Transverse colon (tissue), 4 donors: Measurements from ENCODE around the gene NLRP8. TPM values are rescaled to one million over a fixed set of nuclear protein-coding genes. Genes with fewer than 3 reads are reported as not detected.
"Not testable (repeated sequence)": the region's sequence is repeated elsewhere in the genome, so short reads cannot be mapped to it uniquely, and the experiment has no call there.

Experiments used
- DNase-seq: peaks from one replicate; pipeline ENCODE4 v3.0.0-alpha.2; 2019
- H3K27ac ChIP-seq, 4 donors: fragments of 200-600 bp; sonication (generic); 2 replicates each; pipeline ENCODE4 v1.5.1; 2016 to 2018; ENCODE audit warnings: inconsistent platforms in 4 of 4
- H3K27me3 ChIP-seq: fragments of 200-600 bp; sonication (generic); 2 replicates; pipeline ENCODE4 v1.5.1; 2017; ENCODE audit warnings: inconsistent platforms
- H3K36me3 ChIP-seq, 4 donors: fragments of 200-600 bp; sonication (generic); 2 replicates each; pipeline ENCODE4 v1.5.1; 2017 to 2019; ENCODE audit warnings: inconsistent platforms in 4 of 4
- H3K4me1 ChIP-seq, 4 donors: fragments of 200-600 bp; sonication (generic); 2 replicates each; pipeline ENCODE4 v1.5.1; 2017 to 2020; ENCODE audit warnings: inconsistent platforms in 4 of 4
- H3K4me3 ChIP-seq, 4 donors: fragments of 200-600 bp; sonication (generic); 1 replicate in 1 of 4; 2 replicates in 3 of 4; pipeline versions ENCODE4 v1.5.1 to v1.6.1; 2017 to 2019; ENCODE audit warnings: inconsistent platforms in 4 of 4
- H3K9me3 ChIP-seq, 2 donors: fragments of 200-600 bp; sonication (generic); 2 replicates each; pipeline ENCODE4 v1.5.1; 2017 to 2019; ENCODE audit warnings: inconsistent platforms in 2 of 2
- CTCF ChIP-seq, 5 experiments: fragments of 200-600 bp in 3 of 5; fragments of 450-650 bp in 2 of 5; sonication (generic) in 3 of 5; IDR thresholded peaks; 1 replicate in 2 of 5; 2 replicates in 3 of 5; pipeline ENCODE4 v1.5.1; 2016 to 2017; ENCODE audit warnings: antibody characterized with exemption in 5 of 5, inconsistent platforms in 3 of 5, mild to moderate bottlenecking in 2 of 5, moderate library complexity in 1 of 5
- EP300 ChIP-seq: sonication (generic); formaldehyde crosslinking; IDR thresholded peaks from one replicate; pipeline ENCODE4 v1.6.1; 2017; ENCODE audit warnings: antibody characterized with exemption, low read depth
- POLR2A ChIP-seq: fragments of 450-650 bp; IDR thresholded peaks from one replicate; pipeline ENCODE4 v1.6.1; 2016; ENCODE audit warnings: antibody characterized with exemption, mild to moderate bottlenecking, moderate library complexity
- POLR2AphosphoS5 ChIP-seq, 3 donors: sonication (generic); formaldehyde crosslinking; IDR thresholded peaks; one replicate each; pipeline ENCODE4 v1.6.1; 2016; ENCODE audit warnings: antibody characterized with exemption in 3 of 3
- WGBS, 2 donors: methylation state at CpG; one replicate each; pipeline ENCODE4 v1.1.5; 2018; ENCODE audit warnings: low coverage in 1 of 2; 5-methylcytosine and 5-hydroxymethylcytosine counted together
- in situ Hi-C, 4 donors: fragments of 200-750 bp; cut with MboI; loops; one replicate each; pipeline versions ENCODE4 v1.15.0 to v1.15.1; 2017; ENCODE audit warnings: low sequenced_read_pairs in 3 of 4, low pct_ligation_motif_present in 1 of 4, low pct_unique_long_range_greater_than_20kb in 1 of 4
- intact Hi-C: fragments of 100-400 bp; cut with DNase I; formaldehyde crosslinking; loops from one replicate; pipeline ENCODE4 v1.15.1; 2023; ENCODE audit warnings: low total_unique reads
- total RNA-seq, 4 donors: library from RNA; depleted of rRNA; stranded (reverse); fragments of >200 nt; gene quantifications; one replicate each; pipeline ENCODE4 v1.1.0, GENCODE V29; 2016

Gene NLRP8
- total RNA-seq, 4 donors from 2014 or later, result not detected

GRCh38 chr19:55931936-55932386 is 15.7 kb upstream of the NLRP8 start, which contains the start of gene NLRP13:
TSS of gene NLRP13 (minus strand) at chr19:55932336. CDS start at chr19:55932311, 25 bp downstream.
- no peak for TF ChIP-seq POLR2A
- in situ Hi-C loops, result no loop called here
- WGBS, 2 donors, result 60 to 79% methylated on average over 2 to 8 of the region's 8 CpGs
- no peak within 1 kb of the TSS for H3K27ac ChIP-seq
- H3K27me3 ChIP-seq, result no peaks in the 10 kb centered on the region
- H3K36me3 ChIP-seq, result no peaks in the 10 kb centered on the region
- H3K4me1 ChIP-seq, result no peaks in the 10 kb centered on the region
- H3K9me3 ChIP-seq, result no peaks in the 10 kb centered on the region
- intact Hi-C loops, result no loop called here
- no peak within 1 kb of the TSS for H3K4me3 ChIP-seq
- DNase-seq, result no peak

- H3K4me3 ChIP-seq, result no peak overlapping the region
- 77 to 100% methylated on average over 1 to 9 of the region's 9 CpGs for WGBS, 2 donors
- H3K9me3 ChIP-seq, result no peaks in the 10 kb centered on the region
- intact Hi-C loops (no loop called here), in situ Hi-C loops (no loop called here)
- no peaks in the 10 kb centered on the region for H3K36me3 ChIP-seq
- H3K27me3 ChIP-seq, result no peaks in the 10 kb centered on the region
- no peaks in the 10 kb centered on the region for H3K4me1 ChIP-seq
- no peak for TF ChIP-seq CTCF (IDR thresholded peaks at IDR 0.05)
- TF ChIP-seq POLR2AphosphoS5 (IDR thresholded peaks at IDR 0.05), result no peak
- TF ChIP-seq POLR2A, result no peak
- no peak for TF ChIP-seq EP300
- H3K27ac ChIP-seq, result no peak overlapping the region
- no peak for DNase-seq
These were observed 12.4 kb upstream of the NLRP8 start for GRCh38 chr19:55935206-55935605.

- in situ Hi-C loops (no loop called here), intact Hi-C loops (no loop called here)
- Histone ChIP-seq H3K9me3 (no peaks in the 10 kb centered on the region), H3K4me3 (no peak overlapping the region), H3K27me3 (no peaks in the 10 kb centered on the region), H3K36me3 (no peaks in the 10 kb centered on the region), H3K27ac (no peak overlapping the region), H3K4me1 (no peaks in the 10 kb centered on the region)
- DNase-seq, result no peak
- WGBS, 2 donors, result 69 to 81% methylated on average over 5 to 7 of the region's 7 CpGs
- TF ChIP-seq EP300, result no peak
- TF ChIP-seq POLR2A, result no peak
- TF ChIP-seq CTCF (IDR thresholded peaks at IDR 0.05), result no peak
These were observed 8.4 kb upstream of the NLRP8 start for GRCh38 chr19:55939206-55939605.

- 91 to 92% methylated on average over 11 of the region's 11 CpGs for WGBS, 2 donors
These were observed 7.3 kb upstream of the NLRP8 start for GRCh38 chr19:55940306-55940705.

GRCh38 chr19:55950566-55950965 is 2.9 kb downstream of the NLRP8 start:
- H3K27ac ChIP-seq, in situ Hi-C loops, H3K9me3 ChIP-seq, H3K27me3 ChIP-seq, intact Hi-C loops, DNase-seq, H3K4me3 ChIP-seq, H3K4me1 ChIP-seq, H3K36me3 ChIP-seq: not testable (repeated sequence)
- WGBS, 2 donors, result 84 to 90% methylated on average over 11 to 19 of the region's 19 CpGs

More at GRCh38 chr19:55940306-55940705, 7.3 kb upstream of the NLRP8 start:
- Histone ChIP-seq H3K4me3 (no peak overlapping the region), H3K4me1 (no peaks in the 10 kb centered on the region), H3K36me3 (no peaks in the 10 kb centered on the region), H3K27ac (no peak overlapping the region), H3K9me3 (no peaks in the 10 kb centered on the region), H3K27me3 (no peaks in the 10 kb centered on the region)
- TF ChIP-seq POLR2AphosphoS5 (IDR thresholded peaks at IDR 0.05), result no peak
- intact Hi-C loops (no loop called here), in situ Hi-C loops (no loop called here)
- no peak for DNase-seq

- in situ Hi-C loops (no loop called here), intact Hi-C loops (no loop called here)
- Histone ChIP-seq H3K36me3 (no peaks in the 10 kb centered on the region), H3K27ac (no peak overlapping the region), H3K4me1 (no peaks in the 10 kb centered on the region), H3K27me3 (no peaks in the 10 kb centered on the region), H3K9me3 (no peaks in the 10 kb centered on the region), H3K4me3 (no peak overlapping the region)
- no peak for DNase-seq
- 85 to 100% methylated on average over 2 to 7 of the region's 7 CpGs for WGBS, 2 donors
- no peak for TF ChIP-seq EP300
These were observed 8.8 kb downstream of the NLRP8 start for GRCh38 chr19:55956431-55956830.
